NCI-H446 treated with DMSO at 0.1 percent for 48 hours (cell line): ENCODE measurements around the gene SLC6A19.

Experiments used
- DNase-seq: peaks from one replicate; lab custom pipeline; 2025; lab: John Stamatoyannopoulos, UW

Gene SLC6A19

GRCh38 chr5:1180841-1181271, 20.5 kb upstream of the SLC6A19 start:
- no peak for DNase-seq

DNA sequence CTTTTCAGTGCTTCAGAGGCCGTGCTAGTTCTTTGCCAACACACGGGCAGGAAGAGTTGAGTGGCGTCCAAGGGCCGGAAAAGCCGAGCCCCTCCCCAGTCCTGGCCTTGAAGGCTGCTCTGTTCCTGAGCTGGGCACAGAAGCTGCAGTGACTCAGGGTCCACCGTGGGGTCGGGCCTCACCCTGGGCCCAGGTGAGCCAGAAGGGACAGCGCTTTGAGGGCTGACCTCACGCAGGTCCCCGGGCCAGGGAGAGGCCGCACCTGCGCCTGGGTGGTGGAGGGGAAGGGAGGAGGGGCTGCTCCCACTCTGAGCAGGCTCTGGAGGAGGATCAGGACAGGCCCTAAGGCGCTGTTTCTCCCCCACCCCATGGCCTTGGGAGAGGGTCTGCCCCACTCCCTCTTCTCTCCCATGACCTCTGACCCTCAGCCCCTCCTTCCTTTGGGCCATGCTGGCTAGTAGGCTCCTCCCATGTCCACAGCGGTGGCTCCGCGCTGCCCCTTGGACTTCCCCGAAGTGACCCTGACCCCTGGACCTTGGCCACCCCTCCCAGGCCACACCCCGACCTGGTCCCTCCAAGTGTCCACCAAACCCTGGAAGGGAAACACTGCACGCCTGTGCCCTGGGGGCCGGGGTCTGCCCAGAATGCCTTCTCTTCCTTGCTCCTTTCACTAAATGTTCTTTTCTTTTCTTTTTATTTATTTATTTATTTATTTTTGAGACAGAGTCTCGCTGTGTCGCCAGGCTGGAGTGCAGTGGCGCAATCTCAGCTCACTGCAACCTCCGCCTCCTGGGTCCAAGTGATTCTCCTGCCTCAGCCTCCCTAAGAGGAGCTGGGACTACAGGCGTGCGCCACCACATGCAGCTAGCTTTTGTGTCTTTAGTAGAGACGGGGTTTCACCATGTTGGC, 19.7 kb upstream of the SLC6A19 start:
- DNase-seq = no peak

DNA sequence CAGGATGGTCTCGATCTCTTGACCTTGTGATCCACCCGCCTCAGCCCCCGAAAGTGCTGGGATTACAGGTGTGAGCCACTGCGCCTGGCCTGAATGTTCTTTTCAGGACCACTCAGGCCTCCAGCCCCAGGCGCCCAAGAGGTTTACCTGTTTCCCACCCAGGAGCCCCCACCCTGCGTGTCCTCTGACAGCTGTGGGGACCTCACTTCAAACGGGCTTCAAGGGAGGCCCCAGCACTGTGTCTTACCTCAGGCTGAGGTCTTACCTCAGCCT, 19.1 kb upstream of the SLC6A19 start:
- DNase-seq = no peak

DNA sequence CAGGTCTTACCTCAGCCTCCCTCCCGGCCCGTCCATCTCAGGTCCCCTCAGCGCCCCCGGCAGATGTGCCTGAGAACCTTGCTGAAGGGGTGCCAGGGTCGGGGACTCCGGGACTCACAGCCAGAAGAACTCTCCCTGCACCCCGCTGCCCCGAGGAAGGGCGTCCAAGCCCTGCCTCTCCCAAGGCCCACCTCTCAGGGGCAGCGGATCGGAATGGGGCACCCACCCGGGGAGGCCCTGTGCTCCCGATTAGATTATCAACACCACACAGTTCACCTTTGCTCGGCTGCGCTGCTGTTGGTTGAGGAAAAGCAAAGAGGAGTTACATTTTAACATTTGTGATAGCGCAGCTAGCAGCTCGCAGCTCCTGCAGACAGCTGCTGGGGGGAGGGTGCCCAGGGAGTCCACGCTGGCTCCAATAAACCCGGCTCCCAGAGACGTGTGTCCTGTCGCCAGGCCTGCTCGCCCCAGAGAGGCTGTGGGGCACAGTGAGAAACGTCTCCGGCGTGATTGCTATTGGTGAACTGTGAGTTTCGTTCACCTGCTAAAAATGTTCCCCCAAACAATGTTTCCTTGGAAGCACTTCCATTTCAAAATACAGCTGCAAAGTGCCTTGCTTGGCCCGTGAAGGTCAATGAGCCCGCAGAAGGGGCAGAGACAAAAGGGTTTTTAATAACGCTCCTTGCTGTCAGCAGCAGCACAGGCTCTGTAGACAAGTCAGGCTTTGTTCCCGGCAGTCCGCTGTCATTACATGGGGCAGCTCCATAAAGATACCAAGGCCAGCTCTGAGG, 18.6 kb upstream of the SLC6A19 start:
- no peak for DNase-seq

- no peak for DNase-seq
Measured at GRCh38 chr5:1183424-1184162, 17.8 kb upstream of the SLC6A19 start.

- DNase-seq = no peak
Measured at GRCh38 chr5:1184163-1184470, 17.3 kb upstream of the SLC6A19 start.

DNA sequence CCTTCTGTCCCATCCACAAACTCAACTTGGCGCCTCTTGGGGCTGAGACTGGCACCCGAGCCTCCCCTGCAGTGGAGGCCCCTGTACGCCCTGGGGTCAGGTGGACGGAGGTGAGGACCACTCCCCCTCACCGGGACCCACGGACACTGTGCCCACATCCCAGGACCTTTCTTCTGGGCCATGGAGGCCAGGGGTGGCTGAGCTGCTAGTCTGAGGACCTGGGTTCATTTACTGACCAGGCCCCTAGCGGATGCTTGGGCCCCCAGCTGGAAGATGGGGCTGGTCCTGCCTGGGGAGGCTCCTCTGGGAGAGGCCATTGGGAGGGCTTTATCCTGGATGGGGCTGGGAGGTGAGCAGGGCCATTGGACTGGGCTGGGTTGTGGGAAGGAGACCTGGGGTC, 16.9 kb upstream of the SLC6A19 start:
- DNase-seq = no peak

- DNase-seq = no peak
Measured at GRCh38 chr5:1185038-1185627, 16.3 kb upstream of the SLC6A19 start.

DNA sequence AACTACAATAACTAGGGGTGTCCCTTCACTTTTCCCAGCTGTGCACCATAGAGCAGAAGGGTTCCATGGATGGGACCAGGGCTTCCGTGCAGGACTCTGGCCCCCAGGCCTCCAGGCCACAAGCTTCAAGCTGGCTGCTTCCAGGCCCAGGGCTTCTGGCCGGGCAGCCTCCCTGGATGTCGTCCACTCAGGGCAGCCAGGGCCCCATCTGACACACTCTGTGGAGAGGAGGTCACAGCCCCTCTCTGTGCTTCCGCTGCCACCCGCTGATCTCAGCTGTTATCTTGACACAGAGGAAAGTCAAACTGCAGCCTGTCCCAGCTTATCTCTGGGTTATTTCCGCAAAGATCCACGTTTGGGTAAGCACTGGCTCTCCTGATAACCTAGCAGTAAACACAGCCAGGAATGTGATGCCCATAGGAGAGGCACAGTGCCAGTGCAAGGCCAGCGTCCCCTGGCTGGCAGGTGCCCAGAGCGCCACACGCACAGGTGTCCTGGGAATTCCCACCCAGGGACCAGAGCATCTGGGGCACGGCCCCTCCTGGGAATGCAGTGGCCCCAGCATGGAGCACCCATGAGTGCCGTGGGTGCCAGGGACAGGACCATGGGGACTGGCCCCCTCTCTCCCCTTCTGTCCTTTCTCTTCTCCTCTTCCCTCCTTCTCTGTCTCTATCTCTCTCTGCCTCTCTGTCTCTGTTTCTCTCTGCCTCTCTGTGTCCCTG, 15.6 kb upstream of the SLC6A19 start:
- DNase-seq = no peak

DNA sequence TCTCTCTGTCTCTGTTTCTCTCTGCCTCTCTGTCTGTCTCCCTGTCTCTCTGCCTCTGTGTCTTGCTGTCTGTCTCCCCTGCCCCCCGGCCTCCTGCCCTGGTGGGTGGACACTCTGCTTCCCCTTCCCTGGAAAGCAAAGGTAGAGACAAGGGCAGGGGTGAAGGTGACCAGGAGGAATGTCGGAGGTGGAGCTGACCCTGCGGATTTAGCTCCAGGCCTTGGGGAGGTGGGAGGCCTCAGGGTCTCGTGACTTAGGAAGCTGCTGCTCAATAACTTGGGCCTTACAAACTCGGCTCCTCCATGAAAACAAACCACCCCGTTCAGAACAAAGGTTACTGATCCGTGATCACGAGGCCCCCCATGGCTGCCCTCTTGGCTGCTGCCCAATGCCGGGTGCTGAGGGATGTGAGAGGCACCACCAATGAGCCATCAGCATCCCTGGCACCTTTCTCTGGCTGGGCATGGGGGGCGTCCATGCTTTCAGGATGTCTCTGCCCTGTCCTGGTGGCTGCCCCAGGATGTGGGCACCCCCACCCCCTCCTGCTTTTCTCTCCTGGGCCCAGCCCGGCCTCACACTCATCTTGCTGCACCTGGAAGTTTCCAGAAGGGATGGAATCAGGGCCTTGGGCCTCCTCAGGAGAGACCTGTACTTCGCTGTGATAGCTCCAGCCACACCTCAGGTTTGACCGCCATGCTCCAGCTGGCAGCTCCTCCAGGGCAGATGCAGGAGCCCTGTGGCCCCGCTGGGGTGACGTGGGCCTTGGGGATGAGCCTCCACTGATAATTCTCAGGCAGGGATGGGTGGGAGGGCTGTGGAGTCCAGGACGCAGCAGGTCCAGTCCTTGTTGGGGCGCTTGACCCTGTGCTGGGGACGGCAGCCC, 14.8 kb upstream of the SLC6A19 start:
- DNase-seq = no peak

GRCh38 chr5:1187234-1187949, 14.0 kb upstream of the SLC6A19 start:
- DNase-seq = no peak

GRCh38 chr5:1187950-1188334, 13.5 kb upstream of the SLC6A19 start:
- DNase-seq = no peak

- no peak for DNase-seq
Measured at GRCh38 chr5:1188464-1188863, 12.9 kb upstream of the SLC6A19 start.

GRCh38 chr5:1189269-1189668, 12.1 kb upstream of the SLC6A19 start:
- DNase-seq = no peak

DNA sequence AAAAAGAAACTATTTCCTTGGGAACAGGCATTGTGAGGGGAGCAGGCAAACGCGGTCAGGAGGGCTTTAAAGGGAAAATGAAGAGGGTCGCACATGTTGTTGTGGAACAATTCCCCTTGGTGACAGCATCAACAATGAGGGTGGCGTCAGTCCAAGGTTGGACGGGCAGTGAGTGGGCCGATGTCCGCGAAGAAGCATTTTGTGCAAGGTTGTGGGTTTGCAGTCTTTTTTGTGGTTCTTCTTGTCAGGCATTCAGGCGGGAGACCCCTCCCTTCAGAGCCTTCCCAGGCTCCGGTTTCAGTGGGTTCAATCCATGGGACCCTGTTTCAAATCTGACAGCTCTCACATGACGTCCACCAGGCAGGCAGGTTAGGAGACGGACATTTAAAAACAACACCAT, 11.1 kb upstream of the SLC6A19 start:
- no peak for DNase-seq

- no peak for DNase-seq
Measured at GRCh38 chr5:1190837-1191239, 10.6 kb upstream of the SLC6A19 start.

DNA sequence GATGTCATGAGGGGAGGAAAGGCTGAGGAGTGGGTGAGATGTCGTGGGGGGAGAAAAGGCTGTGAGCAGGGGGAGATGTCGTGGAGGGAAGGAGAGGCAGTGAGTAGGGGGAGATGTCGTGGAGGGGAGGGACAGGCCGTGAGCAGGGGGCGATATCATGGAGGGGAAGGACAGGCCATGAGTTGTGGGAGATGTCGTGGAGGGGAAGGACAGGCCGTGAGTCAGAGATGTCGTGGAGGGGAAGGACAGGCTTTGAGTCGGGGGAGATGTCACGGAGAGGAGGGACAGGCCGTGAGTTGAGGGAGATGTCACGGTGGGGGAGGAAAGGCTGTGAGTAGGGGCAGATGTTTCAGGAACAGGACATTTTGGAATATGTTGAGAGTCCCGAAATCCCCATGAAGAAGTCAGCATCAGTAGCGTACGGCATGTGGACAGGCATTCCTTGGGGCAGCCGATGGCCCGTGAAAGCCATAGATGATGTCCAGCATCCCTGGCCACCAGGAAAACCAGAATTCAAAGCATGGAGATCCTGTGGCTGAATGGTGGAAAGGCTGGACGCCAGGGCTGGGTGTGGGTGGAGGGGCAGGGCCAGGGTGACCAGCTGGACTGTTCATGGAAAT, 8.3 kb upstream of the SLC6A19 start:
- DNase-seq = no peak

DNA sequence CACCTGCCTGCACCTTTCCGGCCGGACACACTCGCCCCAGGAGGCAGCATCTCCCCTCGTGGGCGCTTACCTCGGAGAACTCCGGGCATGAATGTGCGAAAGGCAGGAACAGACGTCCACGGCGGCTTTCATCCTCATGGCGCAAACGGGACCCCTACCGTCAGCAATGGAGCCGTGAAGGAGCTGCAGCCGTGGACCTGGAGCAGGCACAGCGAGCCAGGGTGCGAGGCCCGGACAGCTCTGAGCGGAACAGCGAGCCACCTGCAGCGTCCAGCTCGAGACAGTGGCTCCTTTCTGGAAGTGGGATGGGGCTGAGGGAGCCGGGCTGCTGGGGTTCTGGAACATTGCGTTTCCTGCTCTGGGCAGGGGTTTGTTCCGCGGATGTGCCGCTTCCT, 7.8 kb upstream of the SLC6A19 start:
- DNase-seq = no peak

GRCh38 chr5:1194378-1194777, 7.0 kb upstream of the SLC6A19 start:
- DNase-seq = no peak

DNA sequence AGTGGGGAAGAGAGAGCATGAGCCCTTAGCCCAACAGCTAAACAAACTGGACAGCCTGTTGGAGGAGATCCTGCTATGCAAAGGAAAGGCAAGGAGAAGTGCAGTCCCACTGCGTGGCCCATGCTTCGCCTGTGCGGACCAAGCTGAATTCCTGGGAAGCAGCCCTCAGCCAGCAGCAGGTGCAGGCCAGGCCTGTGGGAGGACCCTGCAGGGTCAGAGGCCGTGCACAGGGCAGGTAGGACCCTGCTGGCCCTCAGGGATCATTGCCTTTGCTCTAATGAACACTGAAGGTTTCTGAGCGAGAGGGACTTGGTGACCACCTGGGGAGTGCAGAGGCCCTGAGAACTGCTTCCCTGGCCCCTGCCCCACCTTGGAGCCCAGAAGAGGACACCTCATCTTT, 6.0 kb upstream of the SLC6A19 start:
- no peak for DNase-seq
